GM21447 (cell line): ENCODE results near the gene OR13J1.
"Not testable (repeated sequence)": the region's sequence is repeated elsewhere in the genome, so short reads cannot be mapped to it uniquely, and the experiment has no call there.

ENCODE experiments used
- ATAC-seq: cut with Tn5 transposase; IDR thresholded peaks from one replicate; pipeline ENCODE4 v1.9.1; 2021; ENCODE audit not compliant: unreplicated experiment

Gene OR13J1, protein sequence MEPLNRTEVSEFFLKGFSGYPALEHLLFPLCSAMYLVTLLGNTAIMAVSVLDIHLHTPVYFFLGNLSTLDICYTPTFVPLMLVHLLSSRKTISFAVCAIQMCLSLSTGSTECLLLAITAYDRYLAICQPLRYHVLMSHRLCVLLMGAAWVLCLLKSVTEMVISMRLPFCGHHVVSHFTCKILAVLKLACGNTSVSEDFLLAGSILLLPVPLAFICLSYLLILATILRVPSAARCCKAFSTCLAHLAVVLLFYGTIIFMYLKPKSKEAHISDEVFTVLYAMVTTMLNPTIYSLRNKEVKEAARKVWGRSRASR

DNA sequence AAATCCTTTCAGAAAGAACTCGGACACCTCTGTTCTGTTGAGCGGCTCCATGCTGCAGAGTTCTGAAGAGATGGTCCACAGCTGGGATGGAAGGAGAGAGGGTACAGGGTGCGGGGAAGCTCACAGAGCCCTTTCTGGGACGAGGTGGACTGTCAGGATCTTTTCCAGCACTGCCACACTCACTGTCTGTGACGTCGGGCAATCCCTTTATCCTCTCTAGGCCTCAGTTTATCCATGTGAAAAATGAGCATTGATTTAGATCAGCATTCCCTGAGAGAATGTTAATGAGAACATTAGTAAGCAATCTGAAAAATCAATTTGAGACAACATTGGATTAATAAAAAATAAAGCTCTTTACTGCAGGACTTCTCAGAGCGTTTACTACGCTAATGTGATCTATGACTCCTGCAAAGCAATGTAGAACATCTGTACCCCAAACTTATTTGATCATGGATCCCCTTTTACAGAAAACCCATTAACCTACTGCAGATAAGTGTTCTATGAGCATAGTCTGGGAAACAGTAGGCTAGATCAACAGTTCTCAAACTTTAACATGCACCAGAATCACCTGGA is at the start of gene OR13J1:
Gene OR13J1 (minus strand): TSS at position 51 of the 573 bp plus-strand sequence. CDS start 0 bp downstream, at position 51.
- ATAC-seq = no peak

DNA sequence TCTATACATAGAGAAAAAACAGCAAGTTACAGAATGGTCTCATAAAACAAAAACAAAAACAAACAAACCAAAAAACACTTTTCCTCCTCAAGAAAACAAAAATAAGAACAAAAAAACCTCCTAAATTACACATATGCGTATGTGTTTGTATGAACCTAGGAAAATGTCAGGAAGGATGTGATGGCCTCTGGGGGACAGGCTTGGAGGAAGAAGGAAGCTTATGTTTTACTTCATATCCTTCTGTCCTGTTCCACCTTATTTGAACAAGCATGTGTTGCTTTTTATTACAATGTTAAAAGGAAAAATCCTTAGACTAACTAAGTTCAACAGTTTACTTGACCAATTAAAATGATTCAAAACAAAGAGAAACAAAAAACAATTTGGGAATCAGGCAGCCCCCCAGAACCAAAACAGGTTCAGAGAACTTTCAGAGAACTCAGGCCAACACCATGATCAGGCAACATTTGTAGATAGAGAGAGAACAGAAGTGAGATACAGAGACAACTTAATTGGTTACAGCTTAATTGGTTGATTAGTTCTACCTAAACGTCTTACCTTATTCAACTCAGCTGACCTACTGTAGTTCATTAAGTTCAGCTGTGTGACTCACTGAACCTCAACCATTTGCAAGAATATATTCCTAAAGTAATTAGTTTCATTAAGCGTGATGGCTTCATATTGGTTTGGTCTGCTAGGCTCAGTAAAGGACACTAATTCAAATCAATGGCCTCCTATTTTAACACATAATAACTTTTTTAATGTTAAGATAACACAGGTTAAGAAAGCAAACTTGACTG is 49.2 kb upstream of the OR13J1 start:
- no peak for ATAC-seq

DNA sequence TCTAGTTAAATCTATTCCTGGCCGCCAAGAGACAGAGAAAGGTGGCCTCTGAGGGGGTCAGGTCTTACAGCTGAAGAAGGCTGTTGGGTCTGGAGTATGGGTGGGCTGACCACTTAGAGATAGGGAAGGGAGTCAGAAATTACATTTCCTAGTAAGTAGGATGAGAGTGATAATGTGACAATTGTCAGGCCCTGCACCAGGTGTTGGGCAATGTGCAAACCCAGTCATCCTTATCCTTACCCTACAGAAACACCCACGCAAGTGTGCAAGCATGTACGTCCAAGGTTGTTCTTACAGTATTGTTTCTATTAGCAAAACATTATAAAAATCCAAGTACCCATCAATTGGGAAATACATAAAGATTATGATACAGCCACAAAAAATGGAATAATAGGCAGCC is 48.6 kb upstream of the OR13J1 start:
- ATAC-seq = no peak

DNA sequence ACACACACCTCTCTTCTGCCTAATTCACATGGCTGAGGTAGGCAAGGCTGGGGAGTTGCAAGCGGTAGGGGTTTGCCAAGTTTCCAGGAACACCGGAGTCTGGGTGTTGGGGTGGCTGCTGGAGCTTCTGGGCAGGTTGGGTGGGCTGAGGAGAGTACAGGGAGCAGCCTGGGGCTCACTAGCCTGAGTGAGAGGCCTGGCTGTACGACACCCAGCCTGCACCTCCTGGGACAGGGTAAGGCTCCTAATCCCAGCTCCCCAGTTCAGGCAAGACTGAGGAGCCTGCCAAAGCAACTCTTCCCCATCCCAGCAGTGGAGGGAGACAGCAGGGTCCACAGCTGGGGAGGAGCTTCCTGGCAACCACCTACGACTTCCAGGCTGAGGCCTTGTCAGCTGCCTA is 47.1 kb upstream of the OR13J1 start:
- ATAC-seq = no peak

DNA sequence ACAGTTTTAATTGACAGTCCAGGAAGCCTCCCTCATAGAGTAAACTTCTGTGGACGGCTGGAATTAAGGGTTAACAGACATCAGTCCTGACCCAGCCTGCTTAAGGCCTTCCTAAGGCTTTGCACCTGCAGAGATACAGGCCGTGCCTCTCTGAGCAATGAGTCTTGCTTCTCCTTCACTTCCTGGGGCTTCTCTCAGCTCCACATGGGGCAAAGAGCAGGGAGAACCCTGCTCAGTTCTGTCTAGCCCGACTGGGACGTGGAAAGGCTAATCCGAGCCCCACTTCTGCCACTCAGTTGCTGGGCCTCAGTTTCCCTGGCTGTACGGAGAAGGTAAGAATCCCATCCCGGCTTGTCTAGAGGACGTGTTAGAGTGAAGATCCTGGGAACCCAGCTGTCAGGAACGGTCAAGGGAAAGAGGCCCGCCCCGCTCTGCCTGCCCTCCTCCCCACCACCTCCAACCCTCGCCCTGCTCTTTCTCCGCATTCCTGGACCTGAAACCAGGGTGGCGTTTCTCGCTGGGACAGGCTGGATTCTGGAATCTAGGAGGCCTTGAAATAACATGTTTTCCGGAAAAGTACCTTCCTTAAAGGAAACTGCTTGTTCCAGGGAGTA is 45.6 kb upstream of the OR13J1 start:
- no peak for ATAC-seq

DNA sequence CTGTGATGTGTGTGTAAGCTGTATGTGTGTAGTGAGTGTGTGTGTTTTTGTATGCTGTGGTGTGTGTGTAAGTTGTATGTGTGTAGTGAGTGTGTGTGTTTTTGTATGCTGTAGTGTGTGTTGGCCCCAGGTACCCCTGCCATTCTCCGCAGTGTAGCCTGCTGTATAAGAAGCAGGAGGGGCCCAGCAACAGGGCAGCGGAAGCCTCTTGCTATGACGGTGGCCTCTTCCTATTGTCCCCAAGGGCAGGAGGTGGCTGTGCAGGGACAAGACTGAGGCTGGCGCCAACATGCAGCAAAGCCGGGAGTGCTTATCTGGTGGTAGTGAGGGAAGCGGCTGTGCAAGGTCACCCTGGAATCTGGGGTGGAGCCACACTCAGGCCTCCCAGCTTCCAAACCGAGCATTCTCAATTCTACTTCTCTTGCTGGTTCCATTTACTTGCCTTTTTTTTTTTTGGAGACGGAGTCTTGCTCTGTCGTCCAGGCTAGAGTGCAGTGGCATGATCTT is 44.2 kb upstream of the OR13J1 start:
- no peak for ATAC-seq

DNA sequence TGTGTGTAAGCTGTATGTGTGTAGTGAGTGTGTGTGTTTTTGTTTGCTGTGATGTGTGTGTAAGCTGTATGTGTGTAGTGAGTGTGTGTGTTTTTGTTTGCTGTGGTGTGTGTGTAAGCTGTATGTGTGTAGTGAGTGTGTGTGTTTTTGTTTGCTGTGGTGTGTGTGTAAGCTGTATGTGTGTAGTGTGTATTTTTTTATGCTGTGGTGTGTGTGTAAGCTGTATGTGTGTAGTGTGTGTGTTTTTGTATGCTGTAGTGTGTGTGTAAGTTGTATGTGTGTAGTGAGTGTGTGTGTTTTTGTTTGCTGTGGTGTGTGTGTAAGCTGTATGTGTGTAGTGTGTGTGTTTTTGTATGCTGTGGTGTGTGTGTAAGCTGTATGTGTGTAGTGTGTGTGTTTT is 43.2 kb upstream of the OR13J1 start:
- ATAC-seq = not testable (repeated sequence)

DNA sequence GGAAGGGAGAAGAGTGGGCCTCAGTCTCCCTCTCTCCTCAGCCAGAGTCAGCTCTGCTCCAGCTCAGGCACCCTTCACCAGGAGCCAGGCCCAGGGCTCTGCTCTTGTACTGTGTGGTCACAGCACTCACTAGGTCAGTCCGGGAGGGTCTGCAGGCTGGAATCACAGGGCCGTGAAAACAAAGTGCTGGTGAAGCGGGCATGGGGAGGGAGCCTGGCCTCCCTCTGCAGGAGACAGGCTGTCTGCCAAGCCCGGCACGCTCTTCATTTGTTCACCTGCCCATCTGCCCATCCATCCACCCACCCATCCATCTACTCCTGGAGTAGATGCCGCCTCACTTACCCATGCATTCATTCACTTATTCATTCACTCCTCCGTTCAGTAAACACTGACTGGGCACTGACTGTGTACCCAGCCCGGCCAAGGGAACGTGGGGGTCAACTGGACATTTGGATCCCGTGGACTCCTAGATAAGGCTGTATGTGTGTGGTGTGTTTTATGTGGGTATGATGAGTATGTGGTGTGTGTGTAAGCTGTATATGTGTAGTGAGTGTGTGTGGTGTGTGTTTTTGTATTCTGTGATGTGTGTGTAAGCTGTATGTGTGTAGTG is 42.7 kb upstream of the OR13J1 start:
- no peak for ATAC-seq

DNA sequence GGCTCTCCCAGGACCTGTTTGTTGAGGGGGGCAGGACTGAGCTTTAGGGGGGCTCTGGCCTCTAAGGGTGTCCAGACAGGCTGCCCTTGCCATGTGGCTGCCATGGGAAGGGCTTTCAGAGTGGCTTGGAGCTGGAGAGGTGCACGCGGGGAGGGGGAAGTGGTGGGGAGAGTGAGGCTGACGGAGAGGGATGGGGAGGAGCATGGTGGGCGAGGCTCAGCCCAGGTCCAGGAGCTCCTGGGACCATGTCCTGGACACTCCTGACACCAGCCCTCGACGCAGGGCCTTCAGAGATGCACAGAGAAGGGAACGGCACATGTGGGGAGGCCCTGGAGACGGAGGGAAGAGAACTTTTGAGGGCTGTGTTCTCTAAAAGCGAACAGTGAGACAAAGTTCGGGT is 41.5 kb upstream of the OR13J1 start:
- no peak for ATAC-seq

DNA sequence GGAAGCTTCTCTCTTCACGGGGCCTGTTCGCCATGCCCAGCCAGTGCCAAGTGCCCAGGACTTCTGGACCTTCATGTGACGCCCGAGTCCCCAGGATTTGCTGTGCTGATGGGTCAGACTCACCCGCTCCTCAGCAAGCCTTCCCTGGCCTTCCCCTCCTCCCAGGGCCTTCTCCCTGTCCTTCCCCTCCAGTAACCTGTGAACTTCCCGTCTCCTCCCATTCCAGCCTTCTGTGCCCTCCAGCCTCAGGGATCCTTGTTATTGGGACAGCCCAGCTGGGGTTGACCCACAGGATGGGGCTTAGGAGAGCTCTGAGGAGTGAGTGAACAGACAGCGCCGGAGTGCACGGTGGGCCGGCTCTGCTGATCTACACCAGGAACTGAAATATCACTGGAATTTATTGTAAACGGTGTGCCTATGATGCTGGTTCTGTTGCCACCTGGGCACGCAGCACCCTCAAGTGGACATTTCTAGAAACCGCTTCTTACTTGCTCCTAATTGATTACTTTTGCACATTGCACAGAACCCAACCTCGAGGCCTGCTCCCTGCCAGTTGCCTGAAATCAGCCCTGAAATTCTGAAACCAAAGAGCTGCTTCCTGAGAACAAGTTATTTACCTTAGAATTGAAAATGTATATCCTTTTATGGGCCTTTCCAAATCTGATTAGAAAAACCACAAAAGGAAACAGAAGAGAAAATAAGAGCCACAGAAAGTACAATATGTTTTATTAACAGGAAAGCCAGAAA is 40.6 kb upstream of the OR13J1 start:
- ATAC-seq = no peak

DNA sequence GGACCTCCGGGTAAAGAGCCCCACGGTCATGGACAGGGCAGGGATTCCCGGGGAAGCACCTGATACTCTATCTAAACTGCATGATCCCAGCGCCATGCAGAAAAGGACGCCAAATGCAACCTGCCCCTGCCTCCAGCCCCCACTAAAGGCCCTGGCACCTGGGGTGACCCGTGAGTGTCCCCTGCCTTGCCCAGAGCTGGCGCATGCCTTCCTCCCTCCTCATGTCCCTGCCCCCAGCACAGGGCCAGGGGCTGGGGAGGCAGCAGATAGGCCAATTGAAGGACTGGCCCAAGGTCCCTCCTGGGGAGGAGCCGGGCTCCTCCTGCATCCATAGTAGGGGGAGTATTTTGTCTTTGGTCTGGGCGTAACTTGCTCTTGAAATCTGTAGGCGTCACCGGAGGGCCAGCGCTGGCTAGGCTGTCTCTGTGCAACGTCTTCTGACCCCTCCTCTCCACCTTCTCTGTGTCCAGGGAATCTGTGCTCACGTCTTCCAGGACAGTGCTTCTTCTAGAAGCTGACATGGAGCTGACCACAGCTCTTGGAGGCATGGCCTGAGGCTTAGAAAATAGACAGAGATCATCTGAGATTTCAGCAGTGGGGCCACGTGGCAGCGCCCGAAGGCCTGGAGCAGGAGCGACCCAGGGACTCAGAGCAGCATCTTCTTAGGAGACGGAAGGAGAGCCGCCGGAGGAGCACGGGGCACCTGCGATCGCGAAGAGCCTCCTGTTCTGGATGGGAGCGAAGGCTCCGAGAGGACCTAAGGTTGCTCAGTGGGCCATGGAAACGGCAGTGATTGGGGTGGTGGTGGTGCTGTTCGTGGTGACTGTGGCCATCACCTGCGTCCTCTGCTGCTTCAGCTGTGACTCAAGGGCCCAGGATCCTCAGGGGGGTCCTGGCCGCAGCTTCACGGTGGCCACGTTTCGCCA is 39.7 kb upstream of the OR13J1 start:
- no peak for ATAC-seq

DNA sequence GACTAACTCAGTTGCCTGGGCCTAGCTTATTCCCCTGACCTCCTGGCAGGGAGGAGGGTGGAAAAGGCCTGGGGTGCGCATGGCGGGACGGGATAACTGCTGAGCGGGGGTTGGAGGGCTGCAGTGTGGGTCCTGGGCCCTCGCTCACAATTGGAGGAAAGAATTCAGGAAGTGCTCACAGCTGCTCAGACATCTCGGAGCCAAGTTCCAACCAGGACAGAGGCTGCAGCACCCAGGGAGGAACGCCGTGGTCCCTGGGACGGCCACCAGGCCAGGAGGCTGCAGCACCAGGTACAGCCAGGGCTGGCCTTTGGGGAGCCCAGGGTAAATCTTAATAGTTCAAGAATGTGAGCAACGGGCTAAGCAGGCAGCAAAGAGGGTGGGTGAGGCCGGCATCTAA is 39.1 kb upstream of the OR13J1 start, which contains the start of gene SPAAR:
Gene SPAAR (plus strand): TSS at position 217 of the 400 bp plus-strand sequence. CDS start 974 bp downstream, outside the sequence.
- no peak for ATAC-seq

DNA sequence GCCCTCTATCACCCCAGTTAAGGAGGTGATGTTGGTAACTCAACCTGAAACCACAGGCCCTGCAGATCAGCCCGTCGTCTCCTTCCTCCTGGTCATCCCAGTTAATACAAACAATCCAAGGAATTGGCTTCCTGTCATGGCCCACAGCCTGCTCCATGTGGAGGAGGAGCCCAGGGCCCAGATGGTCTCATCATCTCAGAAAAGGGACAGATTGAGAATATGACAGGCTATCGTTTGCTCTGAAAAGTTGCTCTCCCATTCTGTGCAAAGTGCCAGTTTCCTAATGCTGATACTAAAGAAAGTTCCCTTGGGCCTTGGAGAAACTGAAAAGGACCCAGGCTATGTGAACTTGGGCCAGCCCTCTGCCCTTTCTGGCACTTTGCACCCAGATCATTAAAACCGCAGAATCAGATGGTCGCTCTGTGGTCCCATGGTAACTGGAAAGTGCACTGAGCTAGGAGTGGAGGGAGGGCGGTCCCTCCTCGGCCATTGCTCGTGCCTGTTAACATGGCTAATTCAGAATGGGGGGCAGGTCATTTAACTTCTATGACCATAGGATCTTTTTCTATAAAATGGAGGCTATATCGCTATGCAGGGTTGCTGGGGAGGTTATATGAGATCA is 38.4 kb upstream of the OR13J1 start:
- no peak for ATAC-seq

DNA sequence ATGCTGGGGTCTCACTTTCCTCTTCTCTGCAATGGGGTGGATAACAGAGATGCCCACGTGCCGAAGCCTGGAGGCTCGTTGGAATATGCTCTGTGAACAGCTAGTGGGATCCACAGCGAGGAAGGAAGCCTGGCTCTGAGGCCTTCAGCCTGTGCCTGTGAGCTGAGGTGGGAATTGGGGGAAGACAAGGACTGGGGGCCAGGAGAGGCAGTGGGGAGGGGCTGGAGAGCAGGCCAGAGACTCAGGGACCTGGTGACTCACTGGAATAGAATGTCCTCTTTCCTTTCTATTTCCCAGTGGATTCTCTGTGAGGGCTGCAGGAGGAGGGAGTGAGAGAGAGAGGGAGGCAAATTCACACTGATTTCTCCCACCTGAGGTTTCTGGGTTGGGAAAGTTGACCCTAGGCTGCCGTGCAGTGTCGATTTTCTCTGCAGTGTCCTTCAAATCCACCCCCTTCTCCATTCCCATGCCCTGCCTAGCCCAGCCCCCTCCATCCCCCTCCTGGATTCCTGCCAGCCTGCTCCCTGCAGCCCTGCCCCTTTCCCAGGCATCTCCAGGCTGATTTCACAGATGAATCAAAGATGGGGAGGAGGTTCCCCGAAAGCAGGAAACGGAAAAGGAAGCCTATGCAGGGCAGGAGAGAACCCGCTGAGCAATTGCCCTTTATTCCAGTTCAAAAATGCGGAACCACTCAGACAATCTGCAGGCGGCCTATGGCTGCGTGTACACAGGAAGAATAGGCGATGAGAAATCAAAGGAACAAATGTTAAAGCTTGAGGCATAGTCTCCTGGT is 37.7 kb upstream of the OR13J1 start:
- no peak for ATAC-seq

DNA sequence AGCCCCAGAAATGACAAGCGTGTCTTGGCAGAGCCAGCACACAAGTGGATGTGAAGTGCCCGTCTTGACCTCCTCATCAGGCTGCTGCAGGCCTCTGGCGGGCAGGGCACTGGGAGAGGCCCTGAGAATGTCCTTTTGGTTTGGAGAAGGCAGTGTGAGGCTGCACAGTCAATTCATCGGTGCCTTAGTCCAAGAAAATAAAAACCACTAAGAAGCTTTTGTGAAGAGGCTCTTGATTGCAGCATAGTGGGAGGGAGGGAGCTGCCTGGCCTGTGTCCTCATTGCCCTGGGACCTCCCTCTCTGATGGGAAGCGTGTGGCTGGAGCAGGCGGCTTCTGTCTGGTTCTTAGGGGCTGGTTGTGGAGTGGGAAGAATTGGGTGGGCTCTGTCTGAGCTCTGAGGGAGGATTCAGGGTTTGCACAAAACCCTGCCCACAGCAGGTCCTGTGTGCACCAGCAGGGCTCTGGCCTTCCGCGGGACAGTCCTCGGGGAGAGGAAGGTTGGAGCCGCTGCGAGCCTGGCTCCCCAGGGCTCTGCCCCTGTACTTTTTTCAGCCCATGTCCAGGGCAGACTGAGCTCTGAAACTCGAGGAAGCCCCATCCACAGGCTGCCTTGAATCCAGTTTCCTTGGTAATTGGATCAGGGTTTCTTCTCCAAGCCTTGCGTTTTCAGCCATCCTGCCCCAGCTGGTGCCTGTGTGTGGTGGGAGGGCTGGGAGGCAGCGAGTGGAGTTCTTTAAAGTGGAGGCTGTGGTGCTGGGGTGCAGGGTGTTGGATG is 36.9 kb upstream of the OR13J1 start:
- no peak for ATAC-seq

DNA sequence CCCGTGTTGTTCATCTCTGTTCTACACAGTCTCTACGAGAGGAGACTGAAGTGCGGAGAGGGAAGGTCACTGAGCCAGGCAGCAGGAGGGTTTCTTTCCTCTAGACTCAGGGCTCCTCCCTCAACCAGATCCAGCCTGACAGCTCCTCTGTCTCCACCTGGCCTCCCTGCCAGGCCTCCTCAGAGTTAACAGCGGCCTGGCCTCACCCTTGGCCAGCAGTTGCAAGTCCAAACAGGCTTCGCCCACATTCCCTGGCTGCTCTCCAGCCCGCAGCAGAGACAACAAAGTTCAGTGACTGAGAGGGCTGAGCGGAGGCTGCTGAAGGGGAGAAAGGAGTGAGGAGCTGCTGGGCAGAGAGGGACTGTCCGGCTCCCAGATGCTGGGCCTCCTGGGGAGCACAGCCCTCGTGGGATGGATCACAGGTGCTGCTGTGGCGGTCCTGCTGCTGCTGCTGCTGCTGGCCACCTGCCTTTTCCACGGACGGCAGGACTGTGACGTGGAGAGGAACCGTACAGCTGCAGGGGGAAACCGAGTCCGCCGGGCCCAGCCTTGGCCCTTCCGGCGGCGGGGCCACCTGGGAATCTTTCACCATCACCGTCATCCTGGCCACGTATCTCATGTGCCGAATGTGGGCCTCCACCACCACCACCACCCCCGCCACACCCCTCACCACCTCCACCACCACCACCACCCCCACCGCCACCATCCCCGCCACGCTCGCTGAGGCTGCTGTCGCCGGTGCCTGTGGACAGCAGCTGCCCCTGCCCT is 35.9 kb upstream of the OR13J1 start, which contains the start of gene HRCT1:
Gene HRCT1 (plus strand): TSS at position 291 of the 768 bp plus-strand sequence. CDS start 86 bp downstream, at position 377.
- ATAC-seq = no peak
